ACC112 (cell line): ENCODE data around the gene KCMF1.

ENCODE experiments used
- H2AFZ ChIP-seq: fragments of 200-600 bp; sonication (generic); one replicate; pipeline ENCODE4 v1.6.0; 2017; ENCODE audit warnings: antibody characterized with exemption, low read length; ENCODE audit not compliant: unreplicated experiment
- H3K27ac ChIP-seq: fragments of 200-600 bp; sonication (generic); 2 replicates; pipeline ENCODE4 v1.5.1; 2014; ENCODE audit warnings: low read depth, mild to moderate bottlenecking, antibody characterized with exemption, low read length, moderate library complexity
- H3K27me3 ChIP-seq: fragments of 200-600 bp; sonication (generic); 2 replicates; pipeline ENCODE4 v1.6.1; 2014; ENCODE audit warnings: mild to moderate bottlenecking, antibody characterized with exemption, low read length, moderate library complexity, mixed read lengths; ENCODE audit not compliant: insufficient read depth
- H3K36me3 ChIP-seq: fragments of 200-600 bp; sonication (generic); 2 replicates; pipeline ENCODE4 v1.6.1; 2016; ENCODE audit warnings: mild to moderate bottlenecking, antibody characterized with exemption, low read length, moderate library complexity, mixed read lengths; ENCODE audit not compliant: insufficient read depth
- H3K4me1 ChIP-seq: fragments of 200-600 bp; sonication (generic); one replicate; pipeline ENCODE4 v1.6.1; 2016; ENCODE audit warnings: low read length, mixed read lengths; ENCODE audit not compliant: insufficient read depth, unreplicated experiment, control insufficient read depth
- H3K4me3 ChIP-seq: fragments of 200-600 bp; sonication (generic); 2 replicates; pipeline ENCODE4 v1.5.1; 2014; ENCODE audit warnings: mild to moderate bottlenecking, low read depth, low read length
- H3K79me2 ChIP-seq: fragments of 200-600 bp; sonication (generic); one replicate; pipeline ENCODE4 v1.6.0; 2016; ENCODE audit warnings: low read length; ENCODE audit not compliant: control insufficient read depth, unreplicated experiment, insufficient read depth

KCMF1 gene

GRCh38 chr2:84970868-84971509 lies at the start of gene KCMF1:
Gene KCMF1 (plus strand): TSS chr2:84971161. CDS start chr2:84971452, 291 bp downstream.
- 0 out of 2 replicates have a peak, but pooled peaks cover 11% of the 10 kb centered on the region for H3K36me3 ChIP-seq
- H3K79me2 ChIP-seq = peaks cover 86% of the 10 kb centered on the region
- H3K4me1 ChIP-seq = peaks cover 25% of the 10 kb centered on the region
- peak within 1 kb of the TSS; percentile 80 for H2AFZ ChIP-seq
- peak within 1 kb of the TSS; percentile 87 for H3K27ac ChIP-seq
- peak within 1 kb of the TSS; percentile 97 for H3K4me3 ChIP-seq
- H3K27me3 ChIP-seq = no peaks in the 10 kb centered on the region

DNA sequence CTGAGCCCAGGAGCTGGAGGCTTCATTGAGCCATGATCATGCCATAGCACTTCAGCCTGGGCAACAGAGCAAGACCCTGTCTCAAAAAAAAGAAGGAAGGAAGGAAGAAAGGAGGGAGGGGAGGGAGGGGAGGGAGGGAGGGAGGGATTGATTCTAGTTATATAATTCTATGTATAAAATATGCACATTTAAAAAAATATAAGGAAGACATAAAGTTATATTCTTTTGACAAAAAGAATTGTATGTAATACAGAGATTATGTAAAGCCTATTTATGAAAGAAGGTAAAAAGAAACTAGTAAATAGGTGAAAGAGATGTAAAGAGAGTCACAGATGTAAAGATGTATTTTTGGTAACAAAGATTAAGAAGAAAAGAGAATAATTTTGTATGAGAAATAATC lies 48.0 kb upstream of the KCMF1 start:
- no peaks in the 10 kb centered on the region for H3K36me3 ChIP-seq
- no peaks in the 10 kb centered on the region for H3K79me2 ChIP-seq
- H3K27ac ChIP-seq = no peak overlapping the region
- no peaks in the 10 kb centered on the region for H3K27me3 ChIP-seq
- H2AFZ ChIP-seq = no peak overlapping the region
- H3K4me1 ChIP-seq = peaks cover 39% of the 10 kb centered on the region
- no peak overlapping the region for H3K4me3 ChIP-seq

GRCh38 chr2:84924173-84925106 lies 46.5 kb upstream of the KCMF1 start:
- H3K4me3 ChIP-seq = no peak overlapping the region
- H3K36me3 ChIP-seq = no peaks in the 10 kb centered on the region
- peak overlapping the region; percentile 63; the same call in 1 of the 2 replicates for H3K27ac ChIP-seq
- H3K27me3 ChIP-seq = no peaks in the 10 kb centered on the region
- no peak overlapping the region for H2AFZ ChIP-seq
- H3K4me1 ChIP-seq = peaks cover 28% of the 10 kb centered on the region
- H3K79me2 ChIP-seq = peaks cover 4% of the 10 kb centered on the region

- peak overlapping the region; percentile 32; the same call in 1 of the 2 replicates for H3K27ac ChIP-seq
- peaks cover 23% of the 10 kb centered on the region for H3K4me1 ChIP-seq
- H3K27me3 ChIP-seq = no peaks in the 10 kb centered on the region
- no peaks in the 10 kb centered on the region for H3K36me3 ChIP-seq
- 0 out of 2 replicates have a peak overlapping the region, but pooled peaks have one; percentile 84 for H3K4me3 ChIP-seq
- H2AFZ ChIP-seq = peak overlapping the region; percentile 13
- peaks cover 4% of the 10 kb centered on the region for H3K79me2 ChIP-seq
Observed at GRCh38 chr2:84925336-84925723, 45.6 kb upstream of the KCMF1 start.

DNA sequence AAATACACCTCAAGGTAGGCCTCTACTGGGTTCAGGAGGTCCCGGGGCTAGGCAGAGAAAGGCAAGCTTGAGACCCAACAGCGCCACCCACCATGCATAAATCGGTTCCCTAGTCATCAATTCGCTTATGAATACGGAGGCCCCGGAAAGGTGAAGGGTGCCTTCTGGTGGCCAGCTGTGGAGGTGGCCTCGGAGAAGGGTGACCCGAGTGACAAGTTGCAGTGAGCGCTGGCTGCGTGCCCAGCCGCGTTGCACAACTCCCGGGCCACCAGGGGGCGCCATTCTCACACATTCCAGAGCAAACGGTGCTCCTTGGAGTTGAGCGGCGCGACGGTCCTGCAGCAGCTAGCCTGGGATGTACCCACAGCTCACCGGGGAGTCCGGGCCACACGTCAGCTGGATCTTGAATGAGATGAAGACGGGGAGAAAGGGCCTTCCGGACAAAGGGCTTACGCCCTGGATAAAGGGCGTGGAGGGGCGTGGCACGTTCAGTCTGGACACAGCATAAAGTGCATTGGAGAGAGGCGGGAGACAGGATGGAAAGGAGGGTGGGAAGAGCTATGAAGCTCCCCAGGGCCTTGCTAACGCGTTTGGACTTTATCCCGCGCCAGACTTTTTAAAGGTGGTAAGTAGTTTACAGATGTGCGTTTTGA lies 45.1 kb upstream of the KCMF1 start:
- Histone ChIP-seq H3K36me3 (no peaks in the 10 kb centered on the region), H3K27ac (peak overlapping the region; percentile 47; the same call in 1 of the 2 replicates), H3K4me3 (peak overlapping the region; percentile 84), H2AFZ (peak overlapping the region; percentile 64), H3K79me2 (peaks cover 4% of the 10 kb centered on the region), H3K4me1 (peaks cover 21% of the 10 kb centered on the region), H3K27me3 (no peaks in the 10 kb centered on the region)

DNA sequence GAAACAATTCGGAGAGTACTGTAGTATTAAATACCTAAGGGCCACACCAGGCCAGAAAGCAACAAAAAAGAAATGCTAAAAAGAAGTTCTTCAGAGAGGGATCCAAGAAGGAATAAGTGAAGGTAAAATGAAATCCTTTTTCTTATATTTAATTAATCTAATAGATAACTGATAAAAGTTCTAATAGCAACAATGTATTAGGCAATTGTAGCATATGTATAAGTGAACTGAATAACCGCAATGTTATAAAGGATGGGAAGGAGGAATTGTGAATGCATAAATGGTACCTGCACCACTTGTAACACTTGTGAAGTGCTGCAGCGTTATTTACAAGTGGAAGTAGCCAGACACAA lies 43.7 kb upstream of the KCMF1 start:
- 0 out of 2 replicates have a peak overlapping the region, but pooled peaks have one; percentile 12 for H3K27ac ChIP-seq

GRCh38 chr2:84931384-84931821 lies 39.6 kb upstream of the KCMF1 start:
- Histone ChIP-seq H2AFZ (no peak overlapping the region), H3K79me2 (peaks cover 4% of the 10 kb centered on the region), H3K4me1 (peaks cover 8% of the 10 kb centered on the region), H3K4me3 (no peak overlapping the region), H3K27ac (no peak overlapping the region), H3K36me3 (no peaks in the 10 kb centered on the region), H3K27me3 (no peaks in the 10 kb centered on the region)

More for the DNA sequence above, 43.7 kb upstream of the KCMF1 start:
- Histone ChIP-seq H3K4me3 (peak overlapping the region; percentile 84), H3K36me3 (no peaks in the 10 kb centered on the region), H2AFZ (peak overlapping the region; percentile 73), H3K27me3 (no peaks in the 10 kb centered on the region), H3K79me2 (peaks cover 4% of the 10 kb centered on the region), H3K4me1 (peaks cover 21% of the 10 kb centered on the region)

- H2AFZ ChIP-seq = no peak overlapping the region
- H3K36me3 ChIP-seq = no peaks in the 10 kb centered on the region
- H3K4me3 ChIP-seq = no peak overlapping the region
- H3K27ac ChIP-seq = peak overlapping the region; percentile 4; the same call in 1 of the 2 replicates
- H3K79me2 ChIP-seq = no peaks in the 10 kb centered on the region
- no peaks in the 10 kb centered on the region for H3K27me3 ChIP-seq
- H3K4me1 ChIP-seq = peaks cover 25% of the 10 kb centered on the region
Observed at GRCh38 chr2:84938194-84938879, 32.6 kb upstream of the KCMF1 start.

DNA sequence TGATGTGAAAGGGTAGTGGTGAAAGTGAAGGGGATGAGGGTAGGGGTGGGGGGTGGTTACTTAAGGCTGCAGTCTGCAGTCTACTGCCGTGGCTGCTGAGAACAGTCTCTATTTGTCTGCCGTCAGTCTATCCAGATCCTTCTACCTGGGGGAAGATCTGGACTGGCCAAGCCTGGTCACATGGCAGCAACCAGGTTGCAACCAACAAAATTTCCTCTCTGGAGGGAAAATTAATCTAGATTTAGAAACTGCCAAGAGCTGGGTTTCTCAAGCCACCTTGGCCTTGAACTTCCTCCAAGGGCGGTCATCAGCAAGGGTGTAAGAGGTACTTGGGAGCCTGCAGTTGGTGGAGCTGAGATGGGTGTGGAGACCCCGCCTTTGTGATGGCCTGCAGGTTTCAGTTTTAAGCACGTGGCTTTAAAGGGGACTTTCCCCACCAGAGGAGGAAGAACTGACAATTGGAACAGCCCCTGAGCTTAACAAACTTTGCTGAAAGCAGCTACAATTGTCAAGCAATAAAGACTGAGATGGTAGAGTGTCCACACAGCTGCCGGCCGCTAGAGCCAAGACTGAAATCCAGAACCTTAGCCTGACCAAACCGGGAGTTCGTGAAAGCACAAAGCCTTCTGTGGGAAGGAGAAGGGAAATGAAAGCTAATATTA lies 31.4 kb upstream of the KCMF1 start:
- Histone ChIP-seq H3K27me3 (no peaks in the 10 kb centered on the region), H2AFZ (peak overlapping the region; percentile 29), H3K79me2 (no peaks in the 10 kb centered on the region), H3K36me3 (no peaks in the 10 kb centered on the region), H3K27ac (peak overlapping the region; percentile 43; the same call in 1 of the 2 replicates), H3K4me1 (peaks cover 25% of the 10 kb centered on the region), H3K4me3 (peak overlapping the region; percentile 37; the same call in 1 of the 2 replicates)
